H1 (cell line): ENCODE results near the gene RERE. TPM values are rescaled to one million over a fixed set of nuclear protein-coding genes. Genes with fewer than 3 reads are reported as not detected.

ENCODE experiments used
- CTCF ChIA-PET: fragments of 300-600 bp; sonication (Branson Sonifier 250); formaldehyde crosslinking; loops from one replicate; lab custom pipeline; 2021; ENCODE audit not compliant: partially characterized antibody; lab: Charles Lee
- POLR2A ChIA-PET: fragments of 300-600 bp; sonication (Branson Sonifier 250); formaldehyde crosslinking; loops from one replicate; lab custom pipeline; 2021; ENCODE audit warnings: inconsistent platforms; ENCODE audit not compliant: partially characterized antibody; lab: Charles Lee
- DNase-seq, 2 experiments: peaks; one replicate each; pipeline versions ENCODE4 v3.0.0 to v3.0.0-alpha.2; 2010 to 2022; ENCODE audit warnings: low spot score in 2 of 2, low read depth in 1 of 2, mixed read lengths in 1 of 2
- FAIRE-seq: peaks from 2 replicates; lab custom pipeline; 2011; peaks lifted over from hg19 to GRCh38; lab: Jason Lieb, UNC
- H2AFZ ChIP-seq: 2 replicates; pipeline ENCODE4 v1.8.1; 2012; ENCODE audit warnings: low read length, inconsistent platforms
- H2AK5ac ChIP-seq: 2 replicates; pipeline ENCODE4 v1.6.1; 2013; ENCODE audit warnings: low read depth, low read length
- H2BK120ac ChIP-seq: replicated peaks from 2 replicates; pipeline ENCODE3; 2013; ENCODE audit warnings: low read depth, low read length, inconsistent platforms
- H2BK12ac ChIP-seq: 2 replicates; pipeline ENCODE4 v1.6.1; 2013; ENCODE audit warnings: low read depth, low read length
- H2BK15ac ChIP-seq: 2 replicates; pipeline ENCODE4 v1.6.1; 2013; ENCODE audit warnings: low read length
- H2BK20ac ChIP-seq: 2 replicates; pipeline ENCODE4 v1.6.1; 2013; ENCODE audit warnings: low read length
- H2BK5ac ChIP-seq: 2 replicates; pipeline ENCODE4 v1.6.1; 2013; ENCODE audit warnings: low read depth, low read length
- H3K14ac ChIP-seq: 2 replicates; pipeline ENCODE4 v1.6.1; 2013; ENCODE audit warnings: inconsistent platforms; ENCODE audit not compliant: insufficient read length
- H3K18ac ChIP-seq: 2 replicates; pipeline ENCODE4 v1.6.1; 2013; ENCODE audit warnings: low read length; ENCODE audit errors: extremely low read depth
- H3K23ac ChIP-seq: 2 replicates; pipeline ENCODE4 v1.6.1; 2013; ENCODE audit warnings: inconsistent platforms; ENCODE audit not compliant: insufficient read length
- H3K23me2 ChIP-seq: 2 replicates; pipeline ENCODE4 v1.6.1; 2013; ENCODE audit warnings: low read depth, low read length
- H3K27ac ChIP-seq: 2 replicates; pipeline ENCODE4 v1.6.1; 2011; ENCODE audit warnings: low read depth, low read length, inconsistent platforms
- H3K27me3 ChIP-seq, 4 experiments: replicated peaks in 1 of 4; 1 replicate in 1 of 4; 2 replicates in 3 of 4; pipeline versions ENCODE4 v1.6.1 to v1.8.1; 2011 to 2013; ENCODE audit warnings: low read length in 3 of 4, mild to moderate bottlenecking in 3 of 4, inconsistent platforms in 2 of 4, mixed read lengths in 2 of 4, moderate library complexity in 1 of 4; ENCODE audit not compliant: control insufficient read depth in 3 of 4, insufficient read depth in 3 of 4; ENCODE audit errors: extremely low read depth in 1 of 4
- H3K36me3 ChIP-seq, 4 experiments: 2 replicates each; pipeline versions ENCODE4 v1.6.1 to v1.8.1; 2011 to 2013; ENCODE audit warnings: mild to moderate bottlenecking in 4 of 4, low read length in 3 of 4, moderate library complexity in 2 of 4, control low read depth in 1 of 4, inconsistent platforms in 1 of 4; ENCODE audit not compliant: insufficient read depth in 4 of 4, control insufficient read depth in 2 of 4
- H3K4ac ChIP-seq: replicated peaks from 2 replicates; pipeline ENCODE3; 2013; ENCODE audit warnings: low read length, low read depth, mixed read lengths, inconsistent platforms; ENCODE audit not compliant: insufficient read length
- H3K4me1 ChIP-seq, 4 experiments: replicated peaks in 1 of 4; 1 replicate in 1 of 4; 2 replicates in 3 of 4; pipeline versions ENCODE4 v1.6.1 to v1.8.1; 2011 to 2013; ENCODE audit warnings: low read length in 3 of 4, inconsistent platforms in 2 of 4, mixed read lengths in 1 of 4; ENCODE audit not compliant: insufficient read depth in 4 of 4, control insufficient read depth in 3 of 4
- H3K4me2 ChIP-seq, 2 experiments: 2 replicates each; pipeline versions ENCODE4 v1.6.1 to v1.8.1; 2011 to 2013; ENCODE audit warnings: low read depth in 2 of 2, low read length in 2 of 2, control low read depth in 1 of 2, inconsistent platforms in 1 of 2, mild to moderate bottlenecking in 1 of 2; ENCODE audit not compliant: insufficient read depth in 1 of 2
- H3K4me3 ChIP-seq, 4 experiments: fragments of 200-600, 300-600 bp in 1 of 4; sonication (generic), shearing (Covaris generic), sonication (Bioruptor Twin) in 1 of 4; 2 replicates each; pipeline versions ENCODE4 v1.5.1 to v1.8.1; 2011 to 2016; ENCODE audit warnings: low read length in 4 of 4, low read depth in 3 of 4, control low read depth in 2 of 4, inconsistent platforms in 2 of 4, mild to moderate bottlenecking in 2 of 4, mixed read lengths in 1 of 4, moderate library complexity in 1 of 4; ENCODE audit not compliant: insufficient read depth in 2 of 4; ENCODE audit errors: extremely low read depth in 1 of 4
- H3K56ac ChIP-seq: replicated peaks from 2 replicates; pipeline ENCODE3; 2013; ENCODE audit warnings: low read depth, mild to moderate bottlenecking, mixed read lengths, low read length, inconsistent platforms; ENCODE audit not compliant: insufficient read length
- H3K79me1 ChIP-seq: 2 replicates; pipeline ENCODE4 v1.6.1; 2013; ENCODE audit warnings: low read depth, low read length, control low read depth
- H3K79me2 ChIP-seq, 2 experiments: 2 replicates each; pipeline versions ENCODE4 v1.6.1 to v1.8.1; 2012 to 2013; ENCODE audit warnings: low read length in 2 of 2, mild to moderate bottlenecking in 2 of 2, inconsistent platforms in 1 of 2; ENCODE audit not compliant: insufficient read depth in 2 of 2, control insufficient read depth in 1 of 2
- H3K9ac ChIP-seq, 4 experiments: replicated peaks in 1 of 4; 1 replicate in 1 of 4; 2 replicates in 3 of 4; pipeline versions ENCODE4 v1.6.1 to v1.8.1; 2011 to 2013; ENCODE audit warnings: low read depth in 3 of 4, low read length in 3 of 4, control low read depth in 2 of 4, mild to moderate bottlenecking in 2 of 4, moderate library complexity in 2 of 4, inconsistent platforms in 1 of 4; ENCODE audit errors: extremely low read depth in 1 of 4
- H3K9me3 ChIP-seq, 2 experiments: 2 replicates each; pipeline versions ENCODE4 v1.6.1 to v1.8.1; 2012 to 2013; ENCODE audit warnings: mild to moderate bottlenecking in 2 of 2, moderate library complexity in 2 of 2, control low read depth in 1 of 2, inconsistent platforms in 1 of 2, low read depth in 1 of 2, low read length in 1 of 2, mixed read lengths in 1 of 2; ENCODE audit not compliant: insufficient read depth in 2 of 2
- H4K20me1 ChIP-seq, 2 experiments: replicated peaks in 1 of 2; 2 replicates each; pipeline versions ENCODE3 to v1.8.1; 2011 to 2013; ENCODE audit warnings: inconsistent platforms in 2 of 2, low read length in 2 of 2, mild to moderate bottlenecking in 1 of 2; ENCODE audit not compliant: insufficient read depth in 2 of 2, control insufficient read depth in 1 of 2
- H4K5ac ChIP-seq: 2 replicates; pipeline ENCODE4 v1.6.1; 2013; ENCODE audit warnings: low read length, low read depth, mixed read lengths, inconsistent platforms; ENCODE audit not compliant: insufficient read length
- H4K8ac ChIP-seq: 2 replicates; pipeline ENCODE4 v1.8.0; 2013; ENCODE audit warnings: mild to moderate bottlenecking, moderate library complexity, low read length, inconsistent platforms; ENCODE audit not compliant: insufficient read depth; ENCODE audit errors: extremely low read depth
- H4K91ac ChIP-seq: replicated peaks from 2 replicates; pipeline ENCODE3; 2013; ENCODE audit warnings: low read length, mixed read lengths, inconsistent platforms; ENCODE audit not compliant: insufficient read length
- CBX5 ChIP-seq: fragments of 300-800, 300-1000 bp; sonication (generic); IDR thresholded peaks from 2 replicates; pipeline ENCODE4 v1.7.1; 2016; ENCODE audit warnings: antibody characterized with exemption, low read length, low read depth
- GABPA ChIP-seq: IDR thresholded peaks from 2 replicates; pipeline ENCODE4 v1.6.1; 2011; ENCODE audit warnings: mild to moderate bottlenecking, low read length, moderate library complexity, borderline replicate concordance; ENCODE audit not compliant: insufficient read depth
- KDM4A ChIP-seq: IDR thresholded peaks from one replicate; pipeline ENCODE4 v1.7.1; 2012; ENCODE audit warnings: low read depth, mild to moderate bottlenecking, moderate library complexity, low read length, inconsistent platforms; ENCODE audit not compliant: severe bottlenecking
- RFX5 ChIP-seq: IDR thresholded peaks from 2 replicates; pipeline ENCODE4 v1.6.1; 2011; ENCODE audit warnings: low read depth, low read length, improper control_type of control experiment, borderline replicate concordance
- SP2 ChIP-seq: IDR thresholded peaks from 2 replicates; pipeline ENCODE4 v1.6.1; 2012; ENCODE audit warnings: mild to moderate bottlenecking, low read length, inconsistent platforms
- WGBS, 2 experiments: shearing (Covaris generic) in 1 of 2; methylation state at CpG; one replicate each; pipeline versions ENCODE4 v1.1.6 to v1.1.7; 2013 to 2015; ENCODE audit warnings: low lambda C conversion rate in 2 of 2, mixed read lengths in 2 of 2, inconsistent platforms in 1 of 2, low coverage in 1 of 2, missing lambda C conversion rate in 1 of 2; ENCODE audit not compliant: insufficient replicate concordance in 2 of 2, insufficient coverage in 1 of 2, insufficient read length in 1 of 2; ENCODE audit errors: extremely low coverage in 1 of 2, missing lambda C conversion rate in 1 of 2; 5-methylcytosine and 5-hydroxymethylcytosine counted together
- polyA plus RNA-seq, 7 experiments: library from polyadenylated mRNA; depleted of rRNA in 3 of 7; stranded (reverse) in 5 of 7; unstranded in 2 of 7; fragments of >200 nt in 5 of 7; fragments of 200-250 nt in 2 of 7; gene quantifications; 1 replicate in 5 of 7; 2 replicates in 1 of 7; 4 replicates in 1 of 7; pipeline versions ENCODE4 v1.2.1 to v1.2.3, GENCODE V29; 2011 to 2013; ENCODE audit warnings: missing spikeins in 2 of 7, mixed read lengths in 2 of 7
- total RNA-seq: library from RNA; stranded (reverse); fragmentation: NEBNext Ultra II Directional; extraction: Animal tissue kit (Norgen Biotek cat#: 25700); gene quantifications from 2 replicates; pipeline ENCODE4 v1.2.1, GENCODE V29; 2021
- TF ChIP-seq, protein P1 (sequence below): IDR thresholded peaks from 2 replicates; pipeline ENCODE4 v1.6.1; 2012; ENCODE audit warnings: inconsistent platforms

Gene RERE
- total and polyA plus RNA-seq, 2 of the 8 experiments (the other 6 are each of a cell fraction or from before 2014, with no cell fraction given), result 15.3 to 142 TPM

DNA sequence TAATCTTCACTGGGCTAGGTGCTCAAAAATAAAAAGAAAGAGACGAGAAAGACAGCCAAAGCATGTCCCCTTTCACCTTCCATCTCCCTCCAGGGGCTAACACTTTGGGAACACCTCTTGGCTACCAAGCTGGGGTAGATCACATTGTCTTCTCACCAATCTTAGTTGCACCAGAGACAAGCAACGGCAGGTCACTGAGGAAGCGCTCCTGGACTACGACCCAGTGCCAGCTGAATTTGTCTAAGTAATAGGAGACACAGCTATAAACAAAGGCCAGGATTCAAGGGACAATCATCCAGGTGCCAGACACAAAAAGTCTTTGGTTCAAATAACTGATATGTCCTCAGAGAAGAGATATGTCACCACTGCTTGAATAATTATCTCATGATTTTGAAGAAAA lies 399.1 kb downstream of the RERE start:
- Histone ChIP-seq H3K79me1 (peaks cover 9% of the 10 kb centered on the region; the same call in 1 of the 2 replicates), H4K5ac (no peak overlapping the region), H4K20me1 (peaks cover 4 to 7% of the 10 kb centered on the region in 2 experiments), H2AFZ (no peak overlapping the region), H2BK20ac (no peak overlapping the region), H3K4ac (no peak overlapping the region), H2AK5ac (no peak overlapping the region), H3K9ac (no peak overlapping the region), H4K91ac (no peak overlapping the region), H3K79me2 (peaks cover 0 to 96% of the 10 kb centered on the region in 2 experiments; a peak in 3 of 4 replicates), H3K36me3 (peaks cover 0 to 4% (median under 1%) of the 10 kb centered on the region in 4 experiments; a peak in 5 of 8 replicates), H3K18ac (no peak overlapping the region), H3K27me3 (no peaks in the 10 kb centered on the region), H2BK15ac (no peak overlapping the region), H3K4me2 (0 out of 4 replicates have a peak overlapping the region, but pooled peaks of 1 of the 2 experiments have one; percentile 9), H3K27ac (no peak overlapping the region), H2BK12ac (no peak overlapping the region), H2BK120ac (no peak overlapping the region), H2BK5ac (peak overlapping the region; percentile 49; the same call in 1 of the 2 replicates), H3K56ac (no peak overlapping the region), H3K14ac (no peak overlapping the region), H3K23me2 (peaks cover 9% of the 10 kb centered on the region), H4K8ac (no peak overlapping the region), H3K4me3 (no peak overlapping the region), H3K23ac (no peak overlapping the region), H3K9me3 (no peaks in the 10 kb centered on the region), H3K4me1 (peaks cover 12 to 29% (median 18%) of the 10 kb centered on the region in 4 experiments)
- WGBS, 2 experiments, result 89% methylated on average over 4 of the region's 4 CpGs; no CpG with 5 or more reads in 1 of the 2 experiments
- no peak for FAIRE-seq
- CTCF ChIA-PET, result interaction anchor here (0.9 to 8.5 kb wide), 6 partner anchors 9 to 349 kb away, joined by 3 to 88 read pairs (median 3); no protein-coding TSS in a partner anchor
- TF ChIP-seq RFX5, result no peak
- TF ChIP-seq SP2, result no peak
- no peak for TF ChIP-seq KDM4A
- TF ChIP-seq GABPA, result no peak
- TF ChIP-seq CBX5, result no peak
- TF ChIP-seq, protein P1, sequence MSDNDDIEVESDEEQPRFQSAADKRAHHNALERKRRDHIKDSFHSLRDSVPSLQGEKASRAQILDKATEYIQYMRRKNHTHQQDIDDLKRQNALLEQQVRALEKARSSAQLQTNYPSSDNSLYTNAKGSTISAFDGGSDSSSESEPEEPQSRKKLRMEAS, result no peak
- POLR2A ChIA-PET, result interaction anchor here (1.0 to 1.8 kb wide), 3 partner anchors 9 to 34 kb away, joined by 3 to 4 read pairs (median 4); no protein-coding TSS in a partner anchor
- DNase-seq, result no peak
